H1 (cell line): Measurements from ENCODE around the gene CD63. TPM values are rescaled to one million over a fixed set of nuclear protein-coding genes. Genes with fewer than 3 reads are reported as not detected.

Experiments
- CTCF ChIA-PET: fragments of 300-600 bp; sonication (Branson Sonifier 250); formaldehyde crosslinking; loops from one replicate; lab custom pipeline; 2021; ENCODE audit not compliant: partially characterized antibody; lab: Charles Lee
- POLR2A ChIA-PET: fragments of 300-600 bp; sonication (Branson Sonifier 250); formaldehyde crosslinking; loops from one replicate; lab custom pipeline; 2021; ENCODE audit warnings: inconsistent platforms; ENCODE audit not compliant: partially characterized antibody; lab: Charles Lee
- DNase-seq, 2 experiments: peaks; one replicate each; pipeline versions ENCODE4 v3.0.0 to v3.0.0-alpha.2; 2010 to 2022; ENCODE audit warnings: low spot score in 2 of 2, low read depth in 1 of 2, mixed read lengths in 1 of 2
- FAIRE-seq: peaks from 2 replicates; lab custom pipeline; 2011; peaks lifted over from hg19 to GRCh38; lab: Jason Lieb, UNC
- H2AFZ ChIP-seq: 2 replicates; pipeline ENCODE4 v1.8.1; 2012; ENCODE audit warnings: low read length, inconsistent platforms
- H2AK5ac ChIP-seq: 2 replicates; pipeline ENCODE4 v1.6.1; 2013; ENCODE audit warnings: low read depth, low read length
- H2BK120ac ChIP-seq: replicated peaks from 2 replicates; pipeline ENCODE3; 2013; ENCODE audit warnings: low read depth, low read length, inconsistent platforms
- H2BK12ac ChIP-seq: 2 replicates; pipeline ENCODE4 v1.6.1; 2013; ENCODE audit warnings: low read depth, low read length
- H2BK15ac ChIP-seq: 2 replicates; pipeline ENCODE4 v1.6.1; 2013; ENCODE audit warnings: low read length
- H2BK20ac ChIP-seq: 2 replicates; pipeline ENCODE4 v1.6.1; 2013; ENCODE audit warnings: low read length
- H2BK5ac ChIP-seq: 2 replicates; pipeline ENCODE4 v1.6.1; 2013; ENCODE audit warnings: low read depth, low read length
- H3K14ac ChIP-seq: 2 replicates; pipeline ENCODE4 v1.6.1; 2013; ENCODE audit warnings: inconsistent platforms; ENCODE audit not compliant: insufficient read length
- H3K18ac ChIP-seq: 2 replicates; pipeline ENCODE4 v1.6.1; 2013; ENCODE audit warnings: low read length; ENCODE audit errors: extremely low read depth
- H3K23ac ChIP-seq: 2 replicates; pipeline ENCODE4 v1.6.1; 2013; ENCODE audit warnings: inconsistent platforms; ENCODE audit not compliant: insufficient read length
- H3K23me2 ChIP-seq: 2 replicates; pipeline ENCODE4 v1.6.1; 2013; ENCODE audit warnings: low read depth, low read length
- H3K27ac ChIP-seq: 2 replicates; pipeline ENCODE4 v1.6.1; 2011; ENCODE audit warnings: low read depth, low read length, inconsistent platforms
- H3K27me3 ChIP-seq, 4 experiments: replicated peaks in 1 of 4; 1 replicate in 1 of 4; 2 replicates in 3 of 4; pipeline versions ENCODE4 v1.6.1 to v1.8.1; 2011 to 2013; ENCODE audit warnings: low read length in 3 of 4, mild to moderate bottlenecking in 3 of 4, inconsistent platforms in 2 of 4, mixed read lengths in 2 of 4, moderate library complexity in 1 of 4; ENCODE audit not compliant: control insufficient read depth in 3 of 4, insufficient read depth in 3 of 4; ENCODE audit errors: extremely low read depth in 1 of 4
- H3K36me3 ChIP-seq, 4 experiments: 2 replicates each; pipeline versions ENCODE4 v1.6.1 to v1.8.1; 2011 to 2013; ENCODE audit warnings: mild to moderate bottlenecking in 4 of 4, low read length in 3 of 4, moderate library complexity in 2 of 4, control low read depth in 1 of 4, inconsistent platforms in 1 of 4; ENCODE audit not compliant: insufficient read depth in 4 of 4, control insufficient read depth in 2 of 4
- H3K4ac ChIP-seq: replicated peaks from 2 replicates; pipeline ENCODE3; 2013; ENCODE audit warnings: low read length, low read depth, mixed read lengths, inconsistent platforms; ENCODE audit not compliant: insufficient read length
- H3K4me1 ChIP-seq, 4 experiments: replicated peaks in 1 of 4; 1 replicate in 1 of 4; 2 replicates in 3 of 4; pipeline versions ENCODE4 v1.6.1 to v1.8.1; 2011 to 2013; ENCODE audit warnings: low read length in 3 of 4, inconsistent platforms in 2 of 4, mixed read lengths in 1 of 4; ENCODE audit not compliant: insufficient read depth in 4 of 4, control insufficient read depth in 3 of 4
- H3K4me2 ChIP-seq, 2 experiments: 2 replicates each; pipeline versions ENCODE4 v1.6.1 to v1.8.1; 2011 to 2013; ENCODE audit warnings: low read depth in 2 of 2, low read length in 2 of 2, control low read depth in 1 of 2, inconsistent platforms in 1 of 2, mild to moderate bottlenecking in 1 of 2; ENCODE audit not compliant: insufficient read depth in 1 of 2
- H3K4me3 ChIP-seq, 4 experiments: fragments of 200-600, 300-600 bp in 1 of 4; sonication (generic), shearing (Covaris generic), sonication (Bioruptor Twin) in 1 of 4; 2 replicates each; pipeline versions ENCODE4 v1.5.1 to v1.8.1; 2011 to 2016; ENCODE audit warnings: low read length in 4 of 4, low read depth in 3 of 4, control low read depth in 2 of 4, inconsistent platforms in 2 of 4, mild to moderate bottlenecking in 2 of 4, mixed read lengths in 1 of 4, moderate library complexity in 1 of 4; ENCODE audit not compliant: insufficient read depth in 2 of 4; ENCODE audit errors: extremely low read depth in 1 of 4
- H3K56ac ChIP-seq: replicated peaks from 2 replicates; pipeline ENCODE3; 2013; ENCODE audit warnings: low read depth, mild to moderate bottlenecking, mixed read lengths, low read length, inconsistent platforms; ENCODE audit not compliant: insufficient read length
- H3K79me1 ChIP-seq: 2 replicates; pipeline ENCODE4 v1.6.1; 2013; ENCODE audit warnings: low read depth, low read length, control low read depth
- H3K79me2 ChIP-seq, 2 experiments: 2 replicates each; pipeline versions ENCODE4 v1.6.1 to v1.8.1; 2012 to 2013; ENCODE audit warnings: low read length in 2 of 2, mild to moderate bottlenecking in 2 of 2, inconsistent platforms in 1 of 2; ENCODE audit not compliant: insufficient read depth in 2 of 2, control insufficient read depth in 1 of 2
- H3K9ac ChIP-seq, 4 experiments: replicated peaks in 1 of 4; 1 replicate in 1 of 4; 2 replicates in 3 of 4; pipeline versions ENCODE4 v1.6.1 to v1.8.1; 2011 to 2013; ENCODE audit warnings: low read depth in 3 of 4, low read length in 3 of 4, control low read depth in 2 of 4, mild to moderate bottlenecking in 2 of 4, moderate library complexity in 2 of 4, inconsistent platforms in 1 of 4; ENCODE audit errors: extremely low read depth in 1 of 4
- H3K9me3 ChIP-seq, 2 experiments: 2 replicates each; pipeline versions ENCODE4 v1.6.1 to v1.8.1; 2012 to 2013; ENCODE audit warnings: mild to moderate bottlenecking in 2 of 2, moderate library complexity in 2 of 2, control low read depth in 1 of 2, inconsistent platforms in 1 of 2, low read depth in 1 of 2, low read length in 1 of 2, mixed read lengths in 1 of 2; ENCODE audit not compliant: insufficient read depth in 2 of 2
- H4K20me1 ChIP-seq, 2 experiments: replicated peaks in 1 of 2; 2 replicates each; pipeline versions ENCODE3 to v1.8.1; 2011 to 2013; ENCODE audit warnings: inconsistent platforms in 2 of 2, low read length in 2 of 2, mild to moderate bottlenecking in 1 of 2; ENCODE audit not compliant: insufficient read depth in 2 of 2, control insufficient read depth in 1 of 2
- H4K5ac ChIP-seq: 2 replicates; pipeline ENCODE4 v1.6.1; 2013; ENCODE audit warnings: low read length, low read depth, mixed read lengths, inconsistent platforms; ENCODE audit not compliant: insufficient read length
- H4K8ac ChIP-seq: 2 replicates; pipeline ENCODE4 v1.8.0; 2013; ENCODE audit warnings: mild to moderate bottlenecking, moderate library complexity, low read length, inconsistent platforms; ENCODE audit not compliant: insufficient read depth; ENCODE audit errors: extremely low read depth
- H4K91ac ChIP-seq: replicated peaks from 2 replicates; pipeline ENCODE3; 2013; ENCODE audit warnings: low read length, mixed read lengths, inconsistent platforms; ENCODE audit not compliant: insufficient read length
- KDM4A ChIP-seq: IDR thresholded peaks from one replicate; pipeline ENCODE4 v1.7.1; 2012; ENCODE audit warnings: low read depth, mild to moderate bottlenecking, moderate library complexity, low read length, inconsistent platforms; ENCODE audit not compliant: severe bottlenecking
- WGBS, 2 experiments: shearing (Covaris generic) in 1 of 2; methylation state at CpG; one replicate each; pipeline versions ENCODE4 v1.1.6 to v1.1.7; 2013 to 2015; ENCODE audit warnings: low lambda C conversion rate in 2 of 2, mixed read lengths in 2 of 2, inconsistent platforms in 1 of 2, low coverage in 1 of 2, missing lambda C conversion rate in 1 of 2; ENCODE audit not compliant: insufficient replicate concordance in 2 of 2, insufficient coverage in 1 of 2, insufficient read length in 1 of 2; ENCODE audit errors: extremely low coverage in 1 of 2, missing lambda C conversion rate in 1 of 2; 5-methylcytosine and 5-hydroxymethylcytosine counted together
- polyA plus RNA-seq, 7 experiments: library from polyadenylated mRNA; depleted of rRNA in 3 of 7; stranded (reverse) in 5 of 7; unstranded in 2 of 7; fragments of >200 nt in 5 of 7; fragments of 200-250 nt in 2 of 7; gene quantifications; 1 replicate in 5 of 7; 2 replicates in 1 of 7; 4 replicates in 1 of 7; pipeline versions ENCODE4 v1.2.1 to v1.2.3, GENCODE V29; 2011 to 2013; ENCODE audit warnings: missing spikeins in 2 of 7, mixed read lengths in 2 of 7
- total RNA-seq: library from RNA; stranded (reverse); fragmentation: NEBNext Ultra II Directional; extraction: Animal tissue kit (Norgen Biotek cat#: 25700); gene quantifications from 2 replicates; pipeline ENCODE4 v1.2.1, GENCODE V29; 2021

The CD63 gene
- total and polyA plus RNA-seq, 2 of the 8 experiments (the other 6 are each of a cell fraction or from before 2014, with no cell fraction given): 440 to 526 TPM

DNA sequence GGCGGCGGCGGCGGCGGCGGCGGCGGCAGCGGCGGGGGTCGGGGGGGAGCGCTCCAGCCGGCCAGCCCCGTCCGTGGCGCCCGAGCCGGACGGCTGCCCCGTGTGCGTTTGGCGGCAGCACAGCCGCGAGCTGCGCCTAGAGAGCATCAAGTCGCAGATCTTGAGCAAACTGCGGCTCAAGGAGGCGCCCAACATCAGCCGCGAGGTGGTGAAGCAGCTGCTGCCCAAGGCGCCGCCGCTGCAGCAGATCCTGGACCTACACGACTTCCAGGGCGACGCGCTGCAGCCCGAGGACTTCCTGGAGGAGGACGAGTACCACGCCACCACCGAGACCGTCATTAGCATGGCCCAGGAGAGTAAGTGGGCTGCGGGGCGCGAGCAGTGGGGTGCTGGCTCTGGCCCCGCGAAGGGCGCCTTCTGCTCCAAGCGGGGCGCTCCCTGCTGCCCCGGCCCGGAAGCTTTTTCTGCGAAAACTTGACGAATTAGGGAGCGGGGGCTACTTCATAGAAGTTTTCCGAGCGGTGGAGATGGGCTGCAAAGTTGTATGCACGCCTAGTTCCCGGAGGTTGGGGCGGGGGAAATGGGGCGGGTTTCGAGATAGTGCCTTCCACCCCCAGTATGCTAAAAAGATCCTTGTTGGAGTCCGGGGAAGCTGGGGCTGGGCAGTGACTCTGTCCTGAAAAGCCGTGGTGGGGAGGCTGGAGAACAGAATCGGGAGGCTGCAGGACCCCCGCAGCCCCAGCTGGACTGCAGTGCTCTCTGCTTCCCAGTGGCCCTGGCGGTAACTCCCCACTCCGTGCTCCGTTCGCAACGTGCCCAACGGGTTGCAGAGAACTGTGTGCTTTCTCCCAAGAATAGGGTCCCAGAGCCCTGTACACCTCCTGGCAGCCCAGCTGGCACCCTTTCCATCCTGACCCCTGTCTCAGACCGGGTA is 14.9 kb upstream of the CD63 start:
- Histone ChIP-seq H3K9me3 (no peaks in the 10 kb centered on the region), H4K91ac (peak overlapping the region; percentile 92), H4K8ac (no peak overlapping the region; the same call in 1 of the 2 replicates), H2BK12ac (peak overlapping the region; percentile 19; the same call in 1 of the 2 replicates), H2AFZ (no peak overlapping the region), H3K27ac (peak overlapping the region; percentile 74; the same call in 1 of the 2 replicates), H3K23ac (no peak overlapping the region), H3K18ac (peak overlapping the region; percentile 99), H3K79me2 (peaks cover 10 to 46% of the 10 kb centered on the region in 2 experiments), H3K23me2 (peaks cover 29% of the 10 kb centered on the region), H3K4me2 (peak overlapping the region; percentile 82 to 93), H3K79me1 (peaks cover 13% of the 10 kb centered on the region), H3K36me3 (peaks cover 0 to 6% (median 5%) of the 10 kb centered on the region in 4 experiments; a peak in 5 of 8 replicates), H3K27me3 (no peaks in the 10 kb centered on the region), H2BK5ac (peak overlapping the region; percentile 89), H4K20me1 (peaks cover 7 to 9% of the 10 kb centered on the region in 2 experiments), H2BK120ac (peak overlapping the region; percentile 87), H2AK5ac (0 out of 2 replicates have a peak overlapping the region, but pooled peaks have one; percentile 47), H2BK20ac (no peak overlapping the region), H3K9ac (peak overlapping the region; percentile 57 to 90 (median 72)), H4K5ac (peak overlapping the region; percentile 98), H2BK15ac (0 out of 2 replicates have a peak overlapping the region, but pooled peaks have one; percentile 61), H3K14ac (peak overlapping the region; percentile 92), H3K4ac (peak overlapping the region; percentile 72), H3K56ac (peak overlapping the region; percentile 91), H3K4me3 (peak overlapping the region; percentile 80 to 99 (median 92)), H3K4me1 (peaks cover 8 to 37% (median 18%) of the 10 kb centered on the region in 4 experiments)
- POLR2A ChIA-PET: interaction anchor here (0.5 to 46.5 kb wide), 21 partner anchors 0 to 300 kb away, joined by 3 to 809 read pairs (median 5); partner anchors contain the start of genes BLOC1S1, CD63, CDK2 and DNAJC14
- 2% methylated on average over 57 of the region's 73 CpGs; no CpG with 5 or more reads in 1 of the 2 experiments for WGBS, 2 experiments
- DNase-seq: peak in 1 of 2 experiments; percentile 64
- no peak for FAIRE-seq
- CTCF ChIA-PET: interaction anchor here (0.6 to 11.1 kb wide), 17 partner anchors 9 to 1940 kb away, joined by 3 to 224 read pairs (median 4); partner anchors contain the start of genes MMP19, ORMDL2 and SARNP
- TF ChIP-seq KDM4A: peak; percentile 47
